HepG2 (cell line): ENCODE measurements around the gene DBNDD1. TPM values are rescaled to one million over a fixed set of nuclear protein-coding genes. Genes with fewer than 3 reads are reported as not detected.
A peak's percentile ranks its signal among the peaks of the same experiment; 100 is the strongest.

ENCODE experiments used
- AGO1 ChIP-seq: fragments of 200-400 bp; formaldehyde crosslinking; IDR thresholded peaks from 2 replicates; pipeline ENCODE4 v1.6.1; 2017; ENCODE audit warnings: mild to moderate bottlenecking, low read depth, low read length, moderate library complexity; ENCODE audit not compliant: poor library complexity, severe bottlenecking
- AGO2 ChIP-seq: fragments of 200-400 bp; formaldehyde crosslinking; optimal IDR thresholded peaks from 2 replicates; pipeline ENCODE3; 2017; ENCODE audit warnings: mild to moderate bottlenecking, low read depth, low read length, moderate library complexity
- CHCHD3 ChIP-seq: sonication (generic); formaldehyde crosslinking; IDR thresholded peaks from 2 replicates; pipeline ENCODE4 v1.8.0; 2022; ENCODE audit warnings: mild to moderate bottlenecking, missing genetic modification reagents, moderate library complexity
- KDM1A ChIP-seq: IDR thresholded peaks from 2 replicates; pipeline ENCODE4 v1.6.1; 2016; ENCODE audit warnings: missing compliant biosample characterization
- NCOR1 ChIP-seq: fragments of 200-600 bp; sonication (generic); IDR thresholded peaks from 2 replicates; pipeline ENCODE4 v1.7.0; 2017; ENCODE audit warnings: antibody characterized with exemption, low read length, borderline replicate concordance
- RORA ChIP-seq: sonication (generic); formaldehyde crosslinking; IDR thresholded peaks from 2 replicates; pipeline ENCODE4 v1.5.0; 2020; ENCODE audit warnings: mild to moderate bottlenecking, missing genetic modification reagents, moderate library complexity
- SRF ChIP-seq: IDR thresholded peaks from 2 replicates; pipeline ENCODE4 v1.6.1; 2011; ENCODE audit warnings: mild to moderate bottlenecking, low read depth, low read length, moderate library complexity
- ZNF263 ChIP-seq: sonication (generic); formaldehyde crosslinking; IDR thresholded peaks from 2 replicates; pipeline ENCODE4 v1.4.0; 2020; ENCODE audit warnings: missing genetic modification reagents
- ZNF451 ChIP-seq: sonication (generic); formaldehyde crosslinking; IDR thresholded peaks from 2 replicates; pipeline ENCODE4 v1.5.0; 2020; ENCODE audit warnings: mild to moderate bottlenecking, missing genetic modification reagents
- ZNF878 ChIP-seq: sonication (generic); formaldehyde crosslinking; IDR thresholded peaks from 2 replicates; pipeline ENCODE4 v1.8.1; 2023; ENCODE audit warnings: mild to moderate bottlenecking, missing genetic modification reagents, moderate library complexity
- polyA plus RNA-seq, 8 experiments: library from polyadenylated mRNA; depleted of rRNA in 3 of 8; stranded (reverse) in 7 of 8; unstranded in 1 of 8; fragments of >200 nt; fragmentation: Illumina TruSeq in 4 of 8; extraction: Trizol in 4 of 8; gene quantifications; 2 replicates each; pipeline versions ENCODE4 v1.2.1 to v1.2.3, GENCODE V29; 2011 to 2016; ENCODE audit warnings: low read depth in 4 of 8, missing spikeins in 1 of 8, mixed read lengths in 1 of 8; ENCODE audit not compliant: insufficient read depth in 1 of 8
- total RNA-seq, 5 experiments: library from RNA; depleted of rRNA; stranded (reverse); fragments of >200 nt; fragmentation: Illumina TruSeq; extraction: Trizol; gene quantifications; 2 replicates each; pipeline ENCODE4 v1.2.3, GENCODE V29; 2016; ENCODE audit warnings: low read depth in 1 of 5
- TF ChIP-seq, protein P1 (sequence below): sonication (generic); formaldehyde crosslinking; IDR thresholded peaks from 2 replicates; pipeline ENCODE4 v1.4.0; 2020; ENCODE audit warnings: missing genetic modification reagents, borderline replicate concordance
- TF ChIP-seq, protein P2 (sequence below): sonication (generic); formaldehyde crosslinking; IDR thresholded peaks from 2 replicates; pipeline ENCODE4 v1.5.0; 2020; ENCODE audit warnings: missing genetic modification reagents
- TF ChIP-seq, protein P3 (sequence below): sonication (generic); formaldehyde crosslinking; IDR thresholded peaks from 2 replicates; pipeline ENCODE4 v1.5.0; 2020; ENCODE audit warnings: missing genetic modification reagents
- TF ChIP-seq, protein P4 (sequence below): sonication (generic); formaldehyde crosslinking; IDR thresholded peaks from 2 replicates; pipeline ENCODE4 v1.5.1; 2020; ENCODE audit warnings: missing genetic modification reagents, mild to moderate bottlenecking, borderline replicate concordance
- TF ChIP-seq, protein P5 (sequence below): sonication (generic); formaldehyde crosslinking; IDR thresholded peaks from 2 replicates; pipeline ENCODE4 v1.8.1; 2023; ENCODE audit warnings: missing genetic modification reagents, inconsistent platforms, borderline replicate concordance

The DBNDD1 gene
- total and polyA plus RNA-seq, 2 of the 13 experiments (the other 11 are each of a cell fraction or from before 2014, with no cell fraction given): 17.0 to 40.4 TPM

GRCh38 chr16:89973654-89974335, 45.5 kb downstream of the DBNDD1 start (continued):
- TF ChIP-seq, protein P1, sequence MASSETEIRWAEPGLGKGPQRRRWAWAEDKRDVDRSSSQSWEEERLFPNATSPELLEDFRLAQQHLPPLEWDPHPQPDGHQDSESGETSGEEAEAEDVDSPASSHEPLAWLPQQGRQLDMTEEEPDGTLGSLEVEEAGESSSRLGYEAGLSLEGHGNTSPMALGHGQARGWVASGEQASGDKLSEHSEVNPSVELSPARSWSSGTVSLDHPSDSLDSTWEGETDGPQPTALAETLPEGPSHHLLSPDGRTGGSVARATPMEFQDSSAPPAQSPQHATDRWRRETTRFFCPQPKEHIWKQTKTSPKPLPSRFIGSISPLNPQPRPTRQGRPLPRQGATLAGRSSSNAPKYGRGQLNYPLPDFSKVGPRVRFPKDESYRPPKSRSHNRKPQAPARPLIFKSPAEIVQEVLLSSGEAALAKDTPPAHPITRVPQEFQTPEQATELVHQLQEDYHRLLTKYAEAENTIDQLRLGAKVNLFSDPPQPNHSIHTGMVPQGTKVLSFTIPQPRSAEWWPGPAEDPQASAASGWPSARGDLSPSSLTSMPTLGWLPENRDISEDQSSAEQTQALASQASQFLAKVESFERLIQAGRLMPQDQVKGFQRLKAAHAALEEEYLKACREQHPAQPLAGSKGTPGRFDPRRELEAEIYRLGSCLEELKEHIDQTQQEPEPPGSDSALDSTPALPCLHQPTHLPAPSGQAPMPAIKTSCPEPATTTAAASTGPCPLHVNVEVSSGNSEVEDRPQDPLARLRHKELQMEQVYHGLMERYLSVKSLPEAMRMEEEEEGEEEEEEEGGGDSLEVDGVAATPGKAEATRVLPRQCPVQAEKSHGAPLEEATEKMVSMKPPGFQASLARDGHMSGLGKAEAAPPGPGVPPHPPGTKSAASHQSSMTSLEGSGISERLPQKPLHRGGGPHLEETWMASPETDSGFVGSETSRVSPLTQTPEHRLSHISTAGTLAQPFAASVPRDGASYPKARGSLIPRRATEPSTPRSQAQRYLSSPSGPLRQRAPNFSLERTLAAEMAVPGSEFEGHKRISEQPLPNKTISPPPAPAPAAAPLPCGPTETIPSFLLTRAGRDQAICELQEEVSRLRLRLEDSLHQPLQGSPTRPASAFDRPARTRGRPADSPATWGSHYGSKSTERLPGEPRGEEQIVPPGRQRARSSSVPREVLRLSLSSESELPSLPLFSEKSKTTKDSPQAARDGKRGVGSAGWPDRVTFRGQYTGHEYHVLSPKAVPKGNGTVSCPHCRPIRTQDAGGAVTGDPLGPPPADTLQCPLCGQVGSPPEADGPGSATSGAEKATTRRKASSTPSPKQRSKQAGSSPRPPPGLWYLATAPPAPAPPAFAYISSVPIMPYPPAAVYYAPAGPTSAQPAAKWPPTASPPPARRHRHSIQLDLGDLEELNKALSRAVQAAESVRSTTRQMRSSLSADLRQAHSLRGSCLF (CRISPR knock-in tag): no peak
- no peak for TF ChIP-seq AGO2
- TF ChIP-seq SRF: no peak
- no peak for TF ChIP-seq RORA (CRISPR knock-in tag)
- TF ChIP-seq KDM1A (CRISPR knock-in tag): 0 out of 2 replicates have a peak, but pooled peaks have one; percentile 54
- TF ChIP-seq, protein P2, sequence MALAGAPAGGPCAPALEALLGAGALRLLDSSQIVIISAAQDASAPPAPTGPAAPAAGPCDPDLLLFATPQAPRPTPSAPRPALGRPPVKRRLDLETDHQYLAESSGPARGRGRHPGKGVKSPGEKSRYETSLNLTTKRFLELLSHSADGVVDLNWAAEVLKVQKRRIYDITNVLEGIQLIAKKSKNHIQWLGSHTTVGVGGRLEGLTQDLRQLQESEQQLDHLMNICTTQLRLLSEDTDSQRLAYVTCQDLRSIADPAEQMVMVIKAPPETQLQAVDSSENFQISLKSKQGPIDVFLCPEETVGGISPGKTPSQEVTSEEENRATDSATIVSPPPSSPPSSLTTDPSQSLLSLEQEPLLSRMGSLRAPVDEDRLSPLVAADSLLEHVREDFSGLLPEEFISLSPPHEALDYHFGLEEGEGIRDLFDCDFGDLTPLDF (CRISPR knock-in tag): no peak
- TF ChIP-seq ZNF878: 0 out of 2 replicates have a peak, but pooled peaks have one; percentile 27
- TF ChIP-seq ZNF263 (CRISPR knock-in tag): peak; percentile 77
- 0 out of 2 replicates have a peak, but pooled peaks have one; percentile 12 for TF ChIP-seq ZNF451 (CRISPR knock-in tag)
- TF ChIP-seq, protein P3, sequence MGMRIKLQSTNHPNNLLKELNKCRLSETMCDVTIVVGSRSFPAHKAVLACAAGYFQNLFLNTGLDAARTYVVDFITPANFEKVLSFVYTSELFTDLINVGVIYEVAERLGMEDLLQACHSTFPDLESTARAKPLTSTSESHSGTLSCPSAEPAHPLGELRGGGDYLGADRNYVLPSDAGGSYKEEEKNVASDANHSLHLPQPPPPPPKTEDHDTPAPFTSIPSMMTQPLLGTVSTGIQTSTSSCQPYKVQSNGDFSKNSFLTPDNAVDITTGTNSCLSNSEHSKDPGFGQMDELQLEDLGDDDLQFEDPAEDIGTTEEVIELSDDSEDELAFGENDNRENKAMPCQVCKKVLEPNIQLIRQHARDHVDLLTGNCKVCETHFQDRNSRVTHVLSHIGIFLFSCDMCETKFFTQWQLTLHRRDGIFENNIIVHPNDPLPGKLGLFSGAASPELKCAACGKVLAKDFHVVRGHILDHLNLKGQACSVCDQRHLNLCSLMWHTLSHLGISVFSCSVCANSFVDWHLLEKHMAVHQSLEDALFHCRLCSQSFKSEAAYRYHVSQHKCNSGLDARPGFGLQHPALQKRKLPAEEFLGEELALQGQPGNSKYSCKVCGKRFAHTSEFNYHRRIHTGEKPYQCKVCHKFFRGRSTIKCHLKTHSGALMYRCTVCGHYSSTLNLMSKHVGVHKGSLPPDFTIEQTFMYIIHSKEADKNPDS: no peak
- TF ChIP-seq, protein P4, sequence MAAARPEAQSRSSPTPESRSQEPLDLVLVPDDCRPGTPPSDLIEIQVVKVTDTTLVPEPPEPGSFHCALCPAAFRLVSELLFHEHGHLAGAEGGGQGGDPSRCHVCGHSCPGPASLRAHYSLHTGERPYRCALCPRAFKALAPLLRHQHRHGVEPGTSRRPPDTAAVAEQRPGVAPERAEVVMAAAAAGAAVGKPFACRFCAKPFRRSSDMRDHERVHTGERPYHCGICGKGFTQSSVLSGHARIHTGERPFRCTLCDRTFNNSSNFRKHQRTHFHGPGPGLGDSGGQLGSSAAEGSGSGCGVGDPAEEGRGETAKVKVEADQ: no peak
- TF ChIP-seq, protein P5, sequence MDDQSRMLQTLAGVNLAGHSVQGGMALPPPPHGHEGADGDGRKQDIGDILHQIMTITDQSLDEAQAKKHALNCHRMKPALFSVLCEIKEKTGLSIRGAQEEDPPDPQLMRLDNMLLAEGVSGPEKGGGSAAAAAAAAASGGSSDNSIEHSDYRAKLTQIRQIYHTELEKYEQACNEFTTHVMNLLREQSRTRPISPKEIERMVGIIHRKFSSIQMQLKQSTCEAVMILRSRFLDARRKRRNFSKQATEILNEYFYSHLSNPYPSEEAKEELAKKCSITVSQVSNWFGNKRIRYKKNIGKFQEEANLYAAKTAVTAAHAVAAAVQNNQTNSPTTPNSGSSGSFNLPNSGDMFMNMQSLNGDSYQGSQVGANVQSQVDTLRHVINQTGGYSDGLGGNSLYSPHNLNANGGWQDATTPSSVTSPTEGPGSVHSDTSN: no peak
- TF ChIP-seq NCOR1: peak; percentile 23; the same call in 1 of the 2 replicates
- TF ChIP-seq CHCHD3 (CRISPR knock-in tag): no peak
- no peak for TF ChIP-seq AGO1
